ENCODE data around the gene XRCC4. TPM values are rescaled to one million over a fixed set of nuclear protein-coding genes. Genes with fewer than 3 reads are reported as not detected.
A peak's percentile ranks its signal among the peaks of the same experiment; 100 is the strongest.

Gene XRCC4
- total and polyA plus RNA-seq, 8 donors, result 0.91 to 3.7 (median 1.8) TPM

GRCh38 chr5:83323557-83324180 lies 246.3 kb downstream of the XRCC4 start:
- Histone ChIP-seq H3K27ac (no peak overlapping the region), H3K9me3 (no peaks in the 10 kb centered on the region), H3K4me1 (no peaks in the 10 kb centered on the region), H3K4me3 (no peak overlapping the region), H3K27me3 (no peaks in the 10 kb centered on the region), H3K36me3 (no peaks in the 10 kb centered on the region)
- intact Hi-C loops (cut with DNase I), result no loop called here
- no peak for TF ChIP-seq CTCF (IDR thresholded peaks at IDR 0.05)
- FAIRE-seq (no peak), ATAC-seq (no peak), DNase-seq (no peak)

DNA sequence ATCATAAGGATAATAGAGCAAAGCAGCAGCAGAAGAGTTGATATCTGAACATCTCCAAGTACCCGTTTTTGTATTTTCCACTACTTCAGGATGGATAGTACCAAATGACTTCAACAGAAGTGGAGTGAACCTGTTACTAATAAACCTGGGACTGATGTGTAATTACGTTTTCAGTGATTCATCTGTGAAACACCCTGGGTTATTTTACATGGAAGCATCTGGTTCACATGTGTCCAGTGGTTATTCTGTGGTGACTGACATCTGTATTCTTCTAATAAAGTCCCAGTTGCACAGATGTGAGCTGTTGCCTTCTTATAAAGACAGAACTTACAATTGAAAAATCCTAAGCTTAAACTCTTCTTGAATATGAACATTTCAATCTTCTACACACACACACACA lies 254.5 kb downstream of the XRCC4 start:
- intact Hi-C loops (cut with DNase I), result no loop called here

DNA sequence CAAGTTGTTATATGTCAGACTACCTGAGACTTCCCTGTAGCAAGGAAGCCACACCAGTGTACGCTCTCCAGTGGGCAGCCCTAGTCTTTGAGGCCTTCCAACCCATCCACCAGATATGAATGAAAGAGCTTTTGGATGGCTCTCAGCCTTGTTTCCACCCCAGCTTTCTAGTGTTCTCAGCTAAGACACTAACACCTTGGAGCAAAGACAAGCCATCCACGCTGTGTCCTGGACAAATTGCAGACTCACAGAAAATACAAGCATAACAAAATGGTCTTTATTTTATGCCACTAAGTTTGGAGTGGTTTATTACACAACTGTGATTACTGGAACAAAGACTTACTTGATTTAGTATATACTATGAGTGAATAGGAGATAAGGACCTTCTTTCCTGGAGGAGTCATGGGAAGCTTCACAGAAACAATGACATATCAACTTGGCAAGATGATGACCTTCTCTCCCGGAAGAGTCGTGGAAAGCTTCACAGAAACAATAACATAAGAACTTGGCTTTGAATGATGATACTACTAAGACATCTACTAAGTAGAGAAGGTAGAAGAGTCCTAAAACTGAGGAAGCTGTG lies 260.2 kb downstream of the XRCC4 start:
- no peak for TF ChIP-seq CTCF (IDR thresholded peaks at IDR 0.05)
- no peaks in the 10 kb centered on the region for H3K27me3 ChIP-seq
- DNase-seq, result no peak
- 90 to 95% methylated on average over 4 of the region's 4 CpGs for WGBS, 2 donors
- ATAC-seq, result no peak
- H3K27ac ChIP-seq, result no peak overlapping the region
- intact Hi-C loops (cut with DNase I), result no loop called here
- no peak overlapping the region for H3K4me3 ChIP-seq
- no peaks in the 10 kb centered on the region for H3K36me3 ChIP-seq
- H3K4me1 ChIP-seq, result peaks cover 0 to 6% (median 0%) of the 10 kb centered on the region in 3 donors
- H3K9me3 ChIP-seq, result no peaks in the 10 kb centered on the region
- FAIRE-seq, result no peak

More for the DNA sequence above, 254.5 kb downstream of the XRCC4 start:
- Histone ChIP-seq H3K27ac (no peak overlapping the region), H3K27me3 (no peaks in the 10 kb centered on the region), H3K4me3 (no peak overlapping the region), H3K36me3 (no peaks in the 10 kb centered on the region), H3K9me3 (no peaks in the 10 kb centered on the region), H3K4me1 (no peaks in the 10 kb centered on the region)
- WGBS, 2 donors, result 70 to 80% methylated on average over 2 of the region's 2 CpGs
- no peak for DNase-seq
- no peak for TF ChIP-seq CTCF (IDR thresholded peaks at IDR 0.05)
- no peak for FAIRE-seq
- no peak for ATAC-seq

DNA sequence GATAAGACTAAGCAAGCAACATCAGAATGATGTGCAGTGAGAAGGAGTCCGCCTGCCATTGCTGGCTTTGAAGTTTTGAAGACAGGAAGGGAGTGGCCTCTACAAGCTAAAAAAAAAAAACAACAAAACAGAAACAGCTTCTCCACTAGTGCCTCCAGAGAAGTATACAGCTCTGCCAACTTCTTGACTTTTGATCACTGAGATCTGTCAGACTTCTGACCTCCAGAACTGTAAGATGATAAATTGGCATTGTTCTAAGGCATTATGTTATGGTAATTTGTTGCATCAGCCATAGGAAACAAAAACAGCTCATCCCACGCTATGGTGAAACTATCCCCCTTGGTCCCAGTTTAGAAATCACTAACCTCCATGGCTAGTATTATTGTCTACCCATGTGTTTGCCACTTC lies 263.2 kb downstream of the XRCC4 start:
- no peak for FAIRE-seq
- DNase-seq, result no peak
- Histone ChIP-seq H3K4me1 (peaks cover 0 to 7% (median 0%) of the 10 kb centered on the region in 3 donors), H3K36me3 (no peaks in the 10 kb centered on the region), H3K4me3 (no peak overlapping the region), H3K27ac (no peak overlapping the region), H3K27me3 (no peaks in the 10 kb centered on the region), H3K9me3 (no peaks in the 10 kb centered on the region)
- no peak for TF ChIP-seq CTCF (IDR thresholded peaks at IDR 0.05)
- WGBS, 2 donors, result 87% methylated on average over 2 of the region's 2 CpGs
- no peak for ATAC-seq
- intact Hi-C loops (cut with DNase I), result no loop called here

DNA sequence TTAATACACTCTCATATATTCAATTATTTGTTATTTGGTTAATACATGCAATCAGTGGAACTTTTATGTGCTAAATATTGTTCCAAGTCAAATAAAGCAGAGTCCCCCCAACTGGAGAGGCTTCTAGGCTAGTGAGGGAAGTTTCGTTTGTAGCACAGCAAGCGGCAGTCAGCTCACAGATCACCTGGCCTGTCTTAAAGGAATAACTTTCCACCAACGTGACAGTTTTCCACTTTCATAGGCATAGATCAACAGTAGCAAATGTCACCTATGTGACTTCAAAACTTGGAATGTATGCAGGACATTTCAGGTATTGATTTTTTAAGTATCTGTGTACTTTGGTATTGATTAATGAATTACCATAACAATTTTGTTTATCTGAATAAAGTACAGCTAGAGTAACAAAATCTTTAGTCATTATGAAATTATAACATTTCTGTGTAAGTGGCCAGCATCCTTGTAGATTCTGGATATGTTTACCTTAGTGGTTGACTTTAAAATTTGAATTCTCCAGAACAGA lies 264.5 kb downstream of the XRCC4 start:
- ATAC-seq, result peak; percentile 41 to 80 (median 62)
- intact Hi-C loops (cut with DNase I), result no loop called here
- Histone ChIP-seq H3K27ac (no peak overlapping the region), H3K27me3 (no peaks in the 10 kb centered on the region), H3K9me3 (no peaks in the 10 kb centered on the region), H3K4me1 (peaks cover 0 to 7% (median 0%) of the 10 kb centered on the region in 3 donors), H3K4me3 (no peak overlapping the region), H3K36me3 (no peaks in the 10 kb centered on the region)
- DNase-seq, result no peak
- no peak for TF ChIP-seq CTCF (IDR thresholded peaks at IDR 0.05)
- FAIRE-seq, result no peak
- 30 to 39% methylated on average over 3 of the region's 3 CpGs for WGBS, 2 donors

Data from pancreas (tissue), 10 donors.